ENCODE data around the gene VSX2. TPM values are rescaled to one million over a fixed set of nuclear protein-coding genes. Genes with fewer than 3 reads are reported as not detected.

VSX2 gene
- total and polyA plus RNA-seq, 2 donors (not counting 1 experiment from before 2014, with no cell fraction given) = not detected

DNA sequence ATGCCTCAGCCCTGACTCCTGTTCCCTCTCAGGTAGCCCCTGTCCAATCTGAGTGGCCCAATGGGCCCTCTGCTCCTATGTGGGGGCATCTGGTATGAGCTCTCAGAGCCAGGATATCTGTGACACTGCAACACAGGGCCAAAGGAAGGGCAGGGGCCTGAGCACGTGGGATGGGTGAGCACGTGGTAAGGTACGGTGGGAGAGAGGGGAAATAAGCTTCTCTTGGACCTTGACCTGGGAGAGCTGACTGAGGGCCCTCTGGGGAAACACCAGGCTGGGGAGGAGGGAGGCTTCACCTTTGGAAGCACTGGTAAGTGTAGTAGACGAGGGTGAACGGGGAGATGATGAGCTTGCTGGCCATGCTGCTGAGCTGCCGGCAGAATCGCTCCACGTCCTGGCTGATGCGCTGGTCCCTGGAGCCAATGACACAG lies 56.8 kb downstream of the VSX2 start:
- H3K4me1 ChIP-seq (ENCODE audit: control insufficient read depth, extremely low read depth, insufficient read depth, low read length) = peaks cover 2% of the 10 kb centered on the region
- H3K9ac ChIP-seq (ENCODE audit: insufficient read depth, low read length) = no peak overlapping the region
- H4K20me1 ChIP-seq (ENCODE audit: control insufficient read depth, extremely low read depth, insufficient read depth, low read length) = no peaks in the 10 kb centered on the region
- no peak overlapping the region for H3K4me3 ChIP-seq (replicated peaks in 1 of 4; ENCODE audit: control extremely low read depth in 1 of 4, insufficient read depth in 1 of 4, low read depth in 3 of 4, low read length in 4 of 4)
- no peak for TF ChIP-seq EZH2 (IDR thresholded peaks at IDR 0.05; ENCODE audit: low read length, missing control alignments)
- no peak for DNase-seq (ENCODE audit: low read depth in 2 of 2)
- H3K9me3 ChIP-seq (ENCODE audit: control insufficient read depth, insufficient read depth, low read depth, low read length) = no peaks in the 10 kb centered on the region
- peaks cover 3% of the 10 kb centered on the region for H3K79me2 ChIP-seq (ENCODE audit: control insufficient read depth, insufficient read depth, low read length)
- no peak overlapping the region for H2AFZ ChIP-seq (ENCODE audit: low read length)
- H3K27ac ChIP-seq (ENCODE audit: insufficient read depth, low read length) = no peak overlapping the region
- peaks cover 12% of the 10 kb centered on the region for H3K36me3 ChIP-seq (ENCODE audit: control insufficient read depth, insufficient read depth, low read length)
- H3K4me2 ChIP-seq (ENCODE audit: extremely low read depth, insufficient read depth, low read length) = no peak overlapping the region
- H3K27me3 ChIP-seq (ENCODE audit: control insufficient read depth, insufficient read depth, low read length) = no peaks in the 10 kb centered on the region

DNA sequence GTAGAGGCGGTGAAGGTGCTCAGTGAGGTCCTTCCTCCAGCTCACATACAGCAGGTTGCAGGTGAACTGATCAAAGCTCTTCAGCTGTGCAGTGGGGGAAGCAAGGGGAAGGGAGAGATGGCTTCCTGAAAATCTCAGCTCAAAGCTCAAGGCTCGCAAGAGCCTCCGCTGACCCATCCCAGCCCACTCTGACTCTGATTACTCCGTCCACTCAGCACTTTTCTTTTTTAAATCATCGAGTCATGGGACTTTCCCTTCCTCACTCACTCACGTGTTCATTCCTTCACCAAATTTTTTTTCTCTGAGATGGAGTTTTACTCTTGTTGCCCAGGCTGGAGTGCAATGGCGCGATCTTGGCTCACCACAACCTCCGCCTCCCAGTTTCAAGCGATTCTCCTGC lies 58.7 kb downstream of the VSX2 start:
- H3K27me3 ChIP-seq (ENCODE audit: control insufficient read depth, insufficient read depth, low read length) = no peaks in the 10 kb centered on the region
- H3K4me3 ChIP-seq (replicated peaks in 1 of 4; ENCODE audit: control extremely low read depth in 1 of 4, insufficient read depth in 1 of 4, low read depth in 3 of 4, low read length in 4 of 4) = no peak overlapping the region
- H3K27ac ChIP-seq (ENCODE audit: insufficient read depth, low read length) = no peak overlapping the region
- no peak overlapping the region for H3K9ac ChIP-seq (ENCODE audit: insufficient read depth, low read length)
- TF ChIP-seq, protein P1, sequence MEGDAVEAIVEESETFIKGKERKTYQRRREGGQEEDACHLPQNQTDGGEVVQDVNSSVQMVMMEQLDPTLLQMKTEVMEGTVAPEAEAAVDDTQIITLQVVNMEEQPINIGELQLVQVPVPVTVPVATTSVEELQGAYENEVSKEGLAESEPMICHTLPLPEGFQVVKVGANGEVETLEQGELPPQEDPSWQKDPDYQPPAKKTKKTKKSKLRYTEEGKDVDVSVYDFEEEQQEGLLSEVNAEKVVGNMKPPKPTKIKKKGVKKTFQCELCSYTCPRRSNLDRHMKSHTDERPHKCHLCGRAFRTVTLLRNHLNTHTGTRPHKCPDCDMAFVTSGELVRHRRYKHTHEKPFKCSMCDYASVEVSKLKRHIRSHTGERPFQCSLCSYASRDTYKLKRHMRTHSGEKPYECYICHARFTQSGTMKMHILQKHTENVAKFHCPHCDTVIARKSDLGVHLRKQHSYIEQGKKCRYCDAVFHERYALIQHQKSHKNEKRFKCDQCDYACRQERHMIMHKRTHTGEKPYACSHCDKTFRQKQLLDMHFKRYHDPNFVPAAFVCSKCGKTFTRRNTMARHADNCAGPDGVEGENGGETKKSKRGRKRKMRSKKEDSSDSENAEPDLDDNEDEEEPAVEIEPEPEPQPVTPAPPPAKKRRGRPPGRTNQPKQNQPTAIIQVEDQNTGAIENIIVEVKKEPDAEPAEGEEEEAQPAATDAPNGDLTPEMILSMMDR (conservative IDR thresholded peaks at IDR 0.05 in 1 of 2, IDR thresholded peaks at IDR 0.05 in 1 of 2; ENCODE audit: low read depth in 1 of 2, low read length in 2 of 2) = no peak
- no peak for TF ChIP-seq EZH2 (IDR thresholded peaks at IDR 0.05; ENCODE audit: low read length, missing control alignments)
- H4K20me1 ChIP-seq (ENCODE audit: control insufficient read depth, extremely low read depth, insufficient read depth, low read length) = no peaks in the 10 kb centered on the region
- no peak for DNase-seq (ENCODE audit: low read depth in 2 of 2)
- no peak overlapping the region for H3K4me2 ChIP-seq (ENCODE audit: extremely low read depth, insufficient read depth, low read length)
- peaks cover 2% of the 10 kb centered on the region for H3K4me1 ChIP-seq (ENCODE audit: control insufficient read depth, extremely low read depth, insufficient read depth, low read length)
- no peak overlapping the region for H2AFZ ChIP-seq (ENCODE audit: low read length)
- no peaks in the 10 kb centered on the region for H3K36me3 ChIP-seq (ENCODE audit: control insufficient read depth, insufficient read depth, low read length)
- H3K79me2 ChIP-seq (ENCODE audit: control insufficient read depth, insufficient read depth, low read length) = peaks cover 12% of the 10 kb centered on the region
- no peaks in the 10 kb centered on the region for H3K9me3 ChIP-seq (ENCODE audit: control insufficient read depth, insufficient read depth, low read depth, low read length)

DNA sequence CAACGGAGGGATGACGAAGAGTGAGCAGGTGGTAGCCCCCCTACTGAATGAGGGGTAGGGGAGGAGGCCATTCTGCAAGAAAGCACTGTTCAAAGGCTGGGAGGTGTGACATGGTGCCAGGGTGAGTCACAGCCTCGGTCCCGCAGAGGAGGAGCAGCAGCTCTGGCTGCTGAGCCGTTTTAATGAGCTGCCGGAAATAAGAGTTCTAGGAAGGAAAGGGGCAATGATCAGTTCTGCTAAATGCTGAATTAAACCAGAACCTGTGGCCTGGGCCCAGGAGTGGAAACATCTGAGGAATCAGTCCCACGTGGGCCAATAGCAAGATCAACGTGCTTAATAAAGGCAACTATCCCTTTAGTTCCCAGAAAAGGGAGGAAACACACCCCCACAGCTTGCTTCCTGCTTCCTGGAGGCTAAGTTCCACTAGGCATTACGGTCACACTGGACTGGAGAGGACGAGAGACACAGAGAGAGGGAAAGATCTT lies 59.9 kb downstream of the VSX2 start:
- no peak overlapping the region for H2AFZ ChIP-seq (ENCODE audit: low read length)
- no peak overlapping the region for H3K27ac ChIP-seq (ENCODE audit: insufficient read depth, low read length)
- TF ChIP-seq, protein P1 (conservative IDR thresholded peaks at IDR 0.05 in 1 of 2, IDR thresholded peaks at IDR 0.05 in 1 of 2; ENCODE audit: low read depth in 1 of 2, low read length in 2 of 2) = no peak
- TF ChIP-seq EZH2 (IDR thresholded peaks at IDR 0.05; ENCODE audit: low read length, missing control alignments) = no peak
- H3K4me1 ChIP-seq (ENCODE audit: control insufficient read depth, extremely low read depth, insufficient read depth, low read length) = peaks cover 2% of the 10 kb centered on the region
- H3K4me2 ChIP-seq (ENCODE audit: extremely low read depth, insufficient read depth, low read length) = no peak overlapping the region
- no peaks in the 10 kb centered on the region for H3K36me3 ChIP-seq (ENCODE audit: control insufficient read depth, insufficient read depth, low read length)
- no peaks in the 10 kb centered on the region for H3K9me3 ChIP-seq (ENCODE audit: control insufficient read depth, insufficient read depth, low read depth, low read length)
- H3K4me3 ChIP-seq (replicated peaks in 1 of 4; ENCODE audit: control extremely low read depth in 1 of 4, insufficient read depth in 1 of 4, low read depth in 3 of 4, low read length in 4 of 4) = no peak overlapping the region
- peak in 1 of 2 donors; percentile 70 for DNase-seq (ENCODE audit: low read depth in 2 of 2)
- no peak overlapping the region for H3K9ac ChIP-seq (ENCODE audit: insufficient read depth, low read length)
- H3K27me3 ChIP-seq (ENCODE audit: control insufficient read depth, insufficient read depth, low read length) = no peaks in the 10 kb centered on the region
- no peaks in the 10 kb centered on the region for H4K20me1 ChIP-seq (ENCODE audit: control insufficient read depth, extremely low read depth, insufficient read depth, low read length)
- peaks cover 12% of the 10 kb centered on the region for H3K79me2 ChIP-seq (ENCODE audit: control insufficient read depth, insufficient read depth, low read length)
